ENCODE data around the gene EVI5.

DNA sequence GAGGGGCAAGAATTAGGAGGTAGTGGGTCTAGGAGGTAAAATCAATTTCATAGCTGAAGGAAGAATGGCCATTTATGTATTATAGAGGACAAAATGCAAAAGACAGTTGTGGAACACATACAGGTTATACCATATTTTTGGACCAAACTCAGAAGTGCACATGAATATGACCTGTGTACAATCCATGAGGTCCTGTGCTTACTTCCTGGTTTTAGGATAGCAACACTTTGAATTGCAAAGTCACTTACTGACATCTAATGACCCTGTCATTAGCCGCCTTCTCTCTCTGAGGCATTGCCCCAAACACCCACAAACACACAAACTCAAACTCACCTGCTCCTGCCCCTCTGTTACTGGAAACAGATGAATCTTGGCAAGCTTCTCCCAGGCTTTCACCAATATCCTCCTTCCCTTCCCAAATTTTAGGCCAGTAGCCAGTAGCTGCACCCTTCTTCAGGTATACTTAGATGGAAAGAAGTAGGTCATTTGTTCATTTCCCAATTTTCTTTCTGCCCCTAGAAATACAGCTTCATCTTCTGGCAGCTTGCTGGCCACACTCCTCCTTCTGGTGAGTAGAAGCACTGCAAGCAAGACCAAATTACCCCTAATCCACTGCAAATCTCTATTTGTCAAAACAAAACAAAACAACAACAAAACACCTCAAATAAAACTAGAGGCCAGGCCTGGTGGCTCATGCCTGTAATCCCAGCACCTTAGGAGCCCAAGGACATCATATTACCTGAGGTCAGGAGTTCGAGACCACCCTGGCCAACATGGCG lies 33.3 kb upstream of the EVI5 start:
- TF ChIP-seq, protein P1, sequence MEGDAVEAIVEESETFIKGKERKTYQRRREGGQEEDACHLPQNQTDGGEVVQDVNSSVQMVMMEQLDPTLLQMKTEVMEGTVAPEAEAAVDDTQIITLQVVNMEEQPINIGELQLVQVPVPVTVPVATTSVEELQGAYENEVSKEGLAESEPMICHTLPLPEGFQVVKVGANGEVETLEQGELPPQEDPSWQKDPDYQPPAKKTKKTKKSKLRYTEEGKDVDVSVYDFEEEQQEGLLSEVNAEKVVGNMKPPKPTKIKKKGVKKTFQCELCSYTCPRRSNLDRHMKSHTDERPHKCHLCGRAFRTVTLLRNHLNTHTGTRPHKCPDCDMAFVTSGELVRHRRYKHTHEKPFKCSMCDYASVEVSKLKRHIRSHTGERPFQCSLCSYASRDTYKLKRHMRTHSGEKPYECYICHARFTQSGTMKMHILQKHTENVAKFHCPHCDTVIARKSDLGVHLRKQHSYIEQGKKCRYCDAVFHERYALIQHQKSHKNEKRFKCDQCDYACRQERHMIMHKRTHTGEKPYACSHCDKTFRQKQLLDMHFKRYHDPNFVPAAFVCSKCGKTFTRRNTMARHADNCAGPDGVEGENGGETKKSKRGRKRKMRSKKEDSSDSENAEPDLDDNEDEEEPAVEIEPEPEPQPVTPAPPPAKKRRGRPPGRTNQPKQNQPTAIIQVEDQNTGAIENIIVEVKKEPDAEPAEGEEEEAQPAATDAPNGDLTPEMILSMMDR (IDR thresholded peaks at IDR 0.05): peak; percentile 55 to 61 (median 56)
- no peak for TF ChIP-seq POLR2A (IDR thresholded peaks at IDR 0.05)

All from tibial nerve (tissue), 3 donors.